Psoas muscle (tissue), 8 donors: ENCODE measurements around the gene DLX4. TPM values are rescaled to one million over a fixed set of nuclear protein-coding genes. Genes with fewer than 3 reads are reported as not detected.
A peak's percentile ranks its signal among the peaks of the same experiment; 100 is the strongest.

Experiments
- ATAC-seq, 4 donors: fragments of 200-7000 bp; cut with Tn5 transposase; one replicate each; pipeline ENCODE4 v1.9.1; 2020; ENCODE audit warnings: moderate library complexity in 3 of 4, mild to moderate bottlenecking in 2 of 4
- DNase-seq, 2 donors: peaks; one replicate each; pipeline ENCODE4 v3.0.0-alpha.2; 2020
- H3K27ac ChIP-seq: fragments of 200-600 bp; one replicate; pipeline ENCODE4 v1.8.0; 2022
- H3K27me3 ChIP-seq, 3 donors: fragments of 200-600 bp in 1 of 3; one replicate each; pipeline versions ENCODE4 v1.6.1 to v1.8.0; 2013 to 2022; ENCODE audit warnings: low read length in 2 of 3, mild to moderate bottlenecking in 2 of 3, moderate library complexity in 1 of 3; ENCODE audit not compliant: insufficient read depth in 3 of 3
- H3K36me3 ChIP-seq, 2 donors: fragments of 200-600 bp in 1 of 2; one replicate each; pipeline versions ENCODE4 v1.6.1 to v1.8.0; 2013 to 2022; ENCODE audit warnings: low read depth in 1 of 2, mild to moderate bottlenecking in 1 of 2, moderate library complexity in 1 of 2; ENCODE audit not compliant: insufficient read depth in 1 of 2
- H3K4me1 ChIP-seq: fragments of 200-600 bp; one replicate; pipeline ENCODE4 v1.8.0; 2022
- H3K4me3 ChIP-seq: fragments of 200-600 bp; one replicate; pipeline ENCODE4 v1.8.0; 2022; ENCODE audit warnings: mild to moderate bottlenecking
- H3K9me3 ChIP-seq: fragments of 200-600 bp; one replicate; pipeline ENCODE4 v1.8.0; 2022
- WGBS, 3 donors: extraction: QIAGEN DNeasy Blood & Tissue Kit; methylation state at CpG; one replicate each; pipeline versions ENCODE4 v1.1.6 to v1.1.7; 2013; 5-methylcytosine and 5-hydroxymethylcytosine counted together
- intact Hi-C, 2 donors: fragments of 100-400 bp; cut with DNase I; formaldehyde crosslinking; loops; one replicate each; pipeline versions ENCODE4 v1.11.0 to v1.14.2; 2022
- polyA plus RNA-seq, 3 donors: library from polyadenylated mRNA; stranded (reverse); fragments of 200-250 nt; gene quantifications; one replicate each; pipeline ENCODE4 v1.2.3, GENCODE V29; 2013
- total RNA-seq, 4 donors: library from RNA; stranded (reverse); fragmentation: NEBNext Ultra II Directional in 2 of 4; extraction: Animal tissue kit (Norgen Biotek cat#: 25700) in 2 of 4; gene quantifications; one replicate each; pipeline versions ENCODE4 v1.2.1 to v1.2.4, GENCODE V29; 2021 to 2023
- TF ChIP-seq, protein P1 (sequence below): fragments of 200-600 bp; IDR thresholded peaks from one replicate; pipeline ENCODE4 v1.8.0; 2022; ENCODE audit warnings: antibody characterized with exemption
- donor health status: healthy with polysubstance abuse.
- donor health status: DM: no; HTN: no; CAD: no; lungs with moderate emphysema.
- donor health status: Bipolar disorder and iron deficiency.
- donor health status: healthy.
- donor health status: DM: yes; HTN: yes; CAD: no.
- donor health status: DM: no; HTN: no; CAD: no.
- donor health status: DM: no; HTN: no; CAD: no.
- donor health status: DM: yes; HTN: yes; CAD: no.

Gene DLX4
- total and polyA plus RNA-seq, 7 donors, result not detected

DNA sequence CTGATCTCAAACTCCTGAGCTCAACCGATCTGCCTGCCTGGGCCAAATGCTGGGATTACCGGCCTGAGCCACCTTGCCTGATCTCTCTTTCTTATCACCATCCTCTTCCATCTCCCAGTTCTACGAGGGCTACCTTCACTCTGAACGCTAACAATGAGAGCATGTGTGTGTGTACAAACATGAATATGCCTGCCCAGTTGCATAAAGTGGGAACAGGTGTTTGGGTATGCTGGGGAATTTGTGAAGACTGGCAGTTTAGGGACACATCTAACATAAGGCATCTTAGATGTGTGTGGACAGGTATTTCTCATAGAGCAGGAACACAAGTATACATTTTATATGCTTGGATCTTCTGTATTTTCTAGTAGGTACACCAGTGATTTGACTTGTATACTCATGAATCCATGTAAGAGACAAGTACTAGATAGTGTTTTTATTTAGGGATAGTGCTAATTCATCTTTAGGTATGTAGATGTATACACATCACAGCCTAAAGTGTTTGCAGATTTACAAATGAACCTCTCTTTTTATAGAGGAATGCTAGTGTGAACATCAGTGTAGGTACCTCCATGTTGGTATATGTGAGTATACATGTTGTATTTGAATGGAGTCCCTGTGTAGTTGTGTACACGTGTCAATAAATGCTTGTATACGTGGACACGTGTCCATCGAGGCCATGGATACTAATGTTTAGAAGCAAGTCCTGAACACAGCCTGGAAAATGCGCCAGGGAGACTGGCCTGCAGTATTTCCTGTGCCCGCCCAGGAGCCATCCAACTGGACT, 1.2 kb upstream of the DLX4 start:
- DNase-seq (no peak), ATAC-seq (no peak)
- intact Hi-C loops, result no loop called here
- TF ChIP-seq, protein P1, sequence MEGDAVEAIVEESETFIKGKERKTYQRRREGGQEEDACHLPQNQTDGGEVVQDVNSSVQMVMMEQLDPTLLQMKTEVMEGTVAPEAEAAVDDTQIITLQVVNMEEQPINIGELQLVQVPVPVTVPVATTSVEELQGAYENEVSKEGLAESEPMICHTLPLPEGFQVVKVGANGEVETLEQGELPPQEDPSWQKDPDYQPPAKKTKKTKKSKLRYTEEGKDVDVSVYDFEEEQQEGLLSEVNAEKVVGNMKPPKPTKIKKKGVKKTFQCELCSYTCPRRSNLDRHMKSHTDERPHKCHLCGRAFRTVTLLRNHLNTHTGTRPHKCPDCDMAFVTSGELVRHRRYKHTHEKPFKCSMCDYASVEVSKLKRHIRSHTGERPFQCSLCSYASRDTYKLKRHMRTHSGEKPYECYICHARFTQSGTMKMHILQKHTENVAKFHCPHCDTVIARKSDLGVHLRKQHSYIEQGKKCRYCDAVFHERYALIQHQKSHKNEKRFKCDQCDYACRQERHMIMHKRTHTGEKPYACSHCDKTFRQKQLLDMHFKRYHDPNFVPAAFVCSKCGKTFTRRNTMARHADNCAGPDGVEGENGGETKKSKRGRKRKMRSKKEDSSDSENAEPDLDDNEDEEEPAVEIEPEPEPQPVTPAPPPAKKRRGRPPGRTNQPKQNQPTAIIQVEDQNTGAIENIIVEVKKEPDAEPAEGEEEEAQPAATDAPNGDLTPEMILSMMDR, result no peak
- Histone ChIP-seq H3K36me3 (no peaks in the 10 kb centered on the region), H3K4me1 (peaks cover 20% of the 10 kb centered on the region), H3K27me3 (peaks cover 0 to 100% (median 64%) of the 10 kb centered on the region in 3 donors), H3K27ac (no peak overlapping the region), H3K9me3 (no peaks in the 10 kb centered on the region), H3K4me3 (peak overlapping the region; percentile 50)
- 19 to 20% (median 20%) methylated on average over 10 of the region's 10 CpGs for WGBS, 3 donors

- Histone ChIP-seq H3K27ac (no peak overlapping the region), H3K9me3 (no peaks in the 10 kb centered on the region), H3K4me3 (peak overlapping the region; percentile 50), H3K36me3 (no peaks in the 10 kb centered on the region), H3K4me1 (peaks cover 20% of the 10 kb centered on the region), H3K27me3 (peaks cover 0 to 100% (median 64%) of the 10 kb centered on the region in 3 donors)
- peak; percentile 71 to 84 (median 81) for ATAC-seq
- 0 to 1% (median 1%) methylated on average over 51 to 64 of the region's 64 CpGs for WGBS, 3 donors
- TF ChIP-seq, protein P1, result no peak
- intact Hi-C loops, result no loop called here
- peak; percentile 61 to 72 for DNase-seq
Measured at GRCh38 chr17:49968405-49969133, 421 bp upstream of the DLX4 start.

GRCh38 chr17:49969795-49970389, 902 bp downstream of the DLX4 start:
- Histone ChIP-seq H3K4me3 (peak overlapping the region; percentile 50), H3K27ac (no peak overlapping the region), H3K27me3 (peaks cover 0 to 99% (median 55%) of the 10 kb centered on the region in 3 donors), H3K4me1 (peaks cover 11% of the 10 kb centered on the region), H3K36me3 (no peaks in the 10 kb centered on the region), H3K9me3 (no peaks in the 10 kb centered on the region)
- DNase-seq (no peak), ATAC-seq (no peak)
- TF ChIP-seq, protein P1, result no peak
- WGBS, 3 donors, result 21 to 26% (median 23%) methylated on average over 15 to 18 of the region's 18 CpGs
- intact Hi-C loops, result no loop called here

- TF ChIP-seq, protein P1, result no peak
- ATAC-seq (no peak), DNase-seq (no peak)
- WGBS, 3 donors, result 67 to 73% (median 72%) methylated on average over 3 of the region's 3 CpGs
- intact Hi-C loops, result no loop called here
- Histone ChIP-seq H3K27me3 (peaks cover 0 to 96% (median 54%) of the 10 kb centered on the region in 3 donors), H3K4me3 (no peak overlapping the region), H3K9me3 (no peaks in the 10 kb centered on the region), H3K36me3 (no peaks in the 10 kb centered on the region), H3K27ac (no peak overlapping the region), H3K4me1 (peaks cover 11% of the 10 kb centered on the region)
Measured at GRCh38 chr17:49970498-49970897, 1.5 kb downstream of the DLX4 start.
